Measurements from ENCODE around the gene MAP3K8. TPM values are rescaled to one million over a fixed set of nuclear protein-coding genes. Genes with fewer than 3 reads are reported as not detected.

MAP3K8 gene
- total and polyA plus RNA-seq, 9 of the 15 experiments (the other 6 are each of a cell fraction or from before 2014, with no cell fraction given): 6.9 to 23.6 (median 13.6) TPM

DNA sequence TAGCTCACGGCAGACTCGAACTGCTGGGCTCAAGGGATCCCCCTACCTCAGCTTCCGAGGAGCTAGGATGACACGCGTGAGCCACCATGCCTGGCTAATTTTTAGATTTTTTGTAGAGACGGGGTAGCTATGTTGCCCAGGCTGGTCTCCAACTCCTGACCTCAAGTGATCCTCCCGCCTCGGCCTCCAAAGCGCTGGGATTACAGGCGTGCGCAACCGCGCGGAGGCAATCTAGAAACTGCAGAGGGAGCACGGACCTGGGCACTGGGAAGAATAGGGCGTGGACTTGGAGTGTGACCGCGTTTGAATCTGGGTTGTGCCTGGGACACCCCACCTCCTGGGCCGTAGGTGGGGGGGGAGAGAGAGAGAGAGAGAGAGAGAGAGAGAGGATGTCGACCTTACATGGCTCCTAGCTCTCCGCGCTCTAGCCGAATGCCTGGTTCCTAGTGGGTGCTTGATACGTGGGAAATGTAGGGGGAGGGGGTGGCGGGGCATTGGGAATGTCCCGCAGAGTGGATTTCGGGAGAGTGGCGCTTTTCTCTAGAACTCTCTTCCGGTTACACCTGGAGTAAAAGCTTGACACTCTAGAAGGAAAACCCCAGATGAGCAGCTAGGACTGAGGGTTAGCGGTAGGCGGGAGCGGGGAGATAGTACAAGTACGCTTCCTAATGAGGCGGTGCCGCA lies 1.2 kb upstream of the MAP3K8 start (continued):
- TF ChIP-seq, protein P1, sequence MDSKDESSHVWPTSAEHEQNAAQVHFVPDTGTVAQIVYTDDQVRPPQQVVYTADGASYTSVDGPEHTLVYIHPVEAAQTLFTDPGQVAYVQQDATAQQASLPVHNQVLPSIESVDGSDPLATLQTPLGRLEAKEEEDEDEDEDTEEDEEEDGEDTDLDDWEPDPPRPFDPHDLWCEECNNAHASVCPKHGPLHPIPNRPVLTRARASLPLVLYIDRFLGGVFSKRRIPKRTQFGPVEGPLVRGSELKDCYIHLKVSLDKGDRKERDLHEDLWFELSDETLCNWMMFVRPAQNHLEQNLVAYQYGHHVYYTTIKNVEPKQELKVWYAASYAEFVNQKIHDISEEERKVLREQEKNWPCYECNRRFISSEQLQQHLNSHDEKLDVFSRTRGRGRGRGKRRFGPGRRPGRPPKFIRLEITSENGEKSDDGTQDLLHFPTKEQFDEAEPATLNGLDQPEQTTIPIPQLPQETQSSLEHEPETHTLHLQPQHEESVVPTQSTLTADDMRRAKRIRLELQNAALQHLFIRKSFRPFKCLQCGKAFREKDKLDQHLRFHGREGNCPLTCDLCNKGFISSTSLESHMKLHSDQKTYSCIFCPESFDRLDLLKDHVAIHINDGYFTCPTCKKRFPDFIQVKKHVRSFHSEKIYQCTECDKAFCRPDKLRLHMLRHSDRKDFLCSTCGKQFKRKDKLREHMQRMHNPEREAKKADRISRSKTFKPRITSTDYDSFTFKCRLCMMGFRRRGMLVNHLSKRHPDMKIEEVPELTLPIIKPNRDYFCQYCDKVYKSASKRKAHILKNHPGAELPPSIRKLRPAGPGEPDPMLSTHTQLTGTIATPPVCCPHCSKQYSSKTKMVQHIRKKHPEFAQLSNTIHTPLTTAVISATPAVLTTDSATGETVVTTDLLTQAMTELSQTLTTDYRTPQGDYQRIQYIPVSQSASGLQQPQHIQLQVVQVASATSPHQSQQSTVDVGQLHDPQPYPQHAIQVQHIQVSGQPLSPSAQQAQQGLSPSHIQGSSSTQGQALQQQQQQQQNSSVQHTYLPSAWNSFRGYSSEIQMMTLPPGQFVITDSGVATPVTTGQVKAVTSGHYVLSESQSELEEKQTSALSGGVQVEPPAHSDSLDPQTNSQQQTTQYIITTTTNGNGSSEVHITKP (IDR thresholded peaks at IDR 0.05; ENCODE audit: partially characterized antibody): peak; percentile 26
- TF ChIP-seq MBD2 (IDR thresholded peaks at IDR 0.05; ENCODE audit: borderline replicate concordance, low read depth): no peak
- TF ChIP-seq, protein P2, sequence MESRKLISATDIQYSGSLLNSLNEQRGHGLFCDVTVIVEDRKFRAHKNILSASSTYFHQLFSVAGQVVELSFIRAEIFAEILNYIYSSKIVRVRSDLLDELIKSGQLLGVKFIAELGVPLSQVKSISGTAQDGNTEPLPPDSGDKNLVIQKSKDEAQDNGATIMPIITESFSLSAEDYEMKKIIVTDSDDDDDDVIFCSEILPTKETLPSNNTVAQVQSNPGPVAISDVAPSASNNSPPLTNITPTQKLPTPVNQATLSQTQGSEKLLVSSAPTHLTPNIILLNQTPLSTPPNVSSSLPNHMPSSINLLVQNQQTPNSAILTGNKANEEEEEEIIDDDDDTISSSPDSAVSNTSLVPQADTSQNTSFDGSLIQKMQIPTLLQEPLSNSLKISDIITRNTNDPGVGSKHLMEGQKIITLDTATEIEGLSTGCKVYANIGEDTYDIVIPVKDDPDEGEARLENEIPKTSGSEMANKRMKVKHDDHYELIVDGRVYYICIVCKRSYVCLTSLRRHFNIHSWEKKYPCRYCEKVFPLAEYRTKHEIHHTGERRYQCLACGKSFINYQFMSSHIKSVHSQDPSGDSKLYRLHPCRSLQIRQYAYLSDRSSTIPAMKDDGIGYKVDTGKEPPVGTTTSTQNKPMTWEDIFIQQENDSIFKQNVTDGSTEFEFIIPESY (CRISPR knock-in tag; IDR thresholded peaks at IDR 0.05): peak; percentile 97
- TF ChIP-seq, protein P3, sequence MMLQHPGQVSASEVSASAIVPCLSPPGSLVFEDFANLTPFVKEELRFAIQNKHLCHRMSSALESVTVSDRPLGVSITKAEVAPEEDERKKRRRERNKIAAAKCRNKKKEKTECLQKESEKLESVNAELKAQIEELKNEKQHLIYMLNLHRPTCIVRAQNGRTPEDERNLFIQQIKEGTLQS (IDR thresholded peaks at IDR 0.05): peak; percentile 34; the same call in 1 of the 2 replicates
- TF ChIP-seq, protein P3 (CRISPR knock-in tag; conservative IDR thresholded peaks at IDR 0.05): no peak
- TF ChIP-seq TFAM (CRISPR knock-in tag; conservative IDR thresholded peaks at IDR 0.05): no peak
- TF ChIP-seq KDM5B (IDR thresholded peaks at IDR 0.05; ENCODE audit: insufficient replicate concordance, low read depth, low read length): peak; percentile 36
- TF ChIP-seq ZNF263 (CRISPR knock-in tag; IDR thresholded peaks at IDR 0.05; ENCODE audit: borderline replicate concordance): peak; percentile 78; the same call in 1 of the 2 replicates
- TF ChIP-seq CEBPB (tag; IDR thresholded peaks at IDR 0.05): 0 out of 2 replicates have a peak, but pooled peaks have one; percentile 26
